K562 (cell line): ENCODE data around the gene SON. TPM values are rescaled to one million over a fixed set of nuclear protein-coding genes. Genes with fewer than 3 reads are reported as not detected.
A peak's percentile ranks its signal among the peaks of the same experiment; 100 is the strongest.

Experiments
- CC2D1A ChIP-seq: fragments of 450-650 bp; IDR thresholded peaks from 2 replicates; pipeline ENCODE4 v1.6.1; 2017; ENCODE audit warnings: mild to moderate bottlenecking
- CEBPG ChIP-seq, 3 experiments: fragments of 200-800 bp in 1 of 3; sonication (Bioruptor generic) in 1 of 3; sonication (generic) in 1 of 3; formaldehyde crosslinking in 1 of 3; IDR thresholded peaks in 2 of 3; conservative IDR thresholded peaks in 1 of 3; 2 replicates each; pipeline versions ENCODE4 v1.6.1 to v1.8.0; 2016 to 2022; ENCODE audit warnings: missing compliant biosample characterization in 2 of 3, missing genetic modification characterization in 2 of 3, mild to moderate bottlenecking in 1 of 3, missing genetic modification reagents in 1 of 3
- ETV1 ChIP-seq: fragments of 450-650 bp; conservative IDR thresholded peaks from 2 replicates; pipeline ENCODE4 v1.6.1; 2016; ENCODE audit warnings: missing genetic modification characterization, control low read depth, low read depth, missing compliant biosample characterization
- FOXM1 ChIP-seq, 2 experiments: fragments of 450-650 bp in 1 of 2; sonication (generic) in 1 of 2; formaldehyde crosslinking in 1 of 2; IDR thresholded peaks; 2 replicates each; pipeline versions ENCODE4 v1.6.1 to v1.9.0; 2017 to 2022; ENCODE audit warnings: low read depth in 2 of 2, mild to moderate bottlenecking in 2 of 2, missing genetic modification reagents in 1 of 2, moderate library complexity in 1 of 2
- NFYB ChIP-seq: IDR thresholded peaks from 2 replicates; pipeline ENCODE4 v1.6.1; 2011; ENCODE audit warnings: mild to moderate bottlenecking, moderate library complexity; ENCODE audit not compliant: insufficient read length; ENCODE audit errors: extremely low read depth
- POLR2B ChIP-seq: fragments of 450-650 bp; IDR thresholded peaks from 2 replicates; pipeline ENCODE4 v1.6.1; 2018; ENCODE audit warnings: low read depth; ENCODE audit not compliant: partially characterized antibody
- SMAD3 ChIP-seq: fragments of 450-650 bp; formaldehyde crosslinking; conservative IDR thresholded peaks from 2 replicates; pipeline ENCODE4 v1.4.0; 2020; ENCODE audit warnings: mild to moderate bottlenecking
- SRF ChIP-seq, 2 experiments: fragments of 250-450, 450-650 bp in 1 of 2; sonication (Bioruptor Pico) in 1 of 2; sonication (generic) in 1 of 2; formaldehyde crosslinking; IDR thresholded peaks; 2 replicates each; pipeline versions ENCODE4 v1.5.0 to v1.5.1; 2020 to 2022; ENCODE audit warnings: mild to moderate bottlenecking in 1 of 2, missing genetic modification reagents in 1 of 2
- STAG1 ChIP-seq: sonication (generic); formaldehyde crosslinking; IDR thresholded peaks from 2 replicates; pipeline ENCODE4 v1.5.0; 2020; ENCODE audit warnings: missing genetic modification reagents, borderline replicate concordance
- ZNF184 ChIP-seq: sonication (generic); formaldehyde crosslinking; IDR thresholded peaks from 2 replicates; pipeline ENCODE4 v1.5.0; 2020; ENCODE audit warnings: missing genetic modification reagents
- ZNF695 ChIP-seq: fragments of 450-650 bp; formaldehyde crosslinking; IDR thresholded peaks from 2 replicates; pipeline ENCODE4 v1.4.0; 2020; ENCODE audit warnings: mild to moderate bottlenecking, moderate library complexity
- polyA plus RNA-seq, 8 experiments: library from polyadenylated mRNA; depleted of rRNA in 4 of 8; stranded (reverse) in 5 of 8; unstranded in 3 of 8; fragments of >200 nt; fragmentation: Nextera tagmentation in 2 of 8; fragmentation: Illumina TruSeq in 1 of 8; extraction: Ambion mirVana in 2 of 8; extraction: Trizol in 1 of 8; gene quantifications; 2 replicates each; pipeline versions ENCODE4 v1.2.1 to v1.2.3, GENCODE V29; 2011 to 2014; ENCODE audit warnings: inconsistent platforms in 1 of 8, missing spikeins in 1 of 8
- total RNA-seq, 7 experiments: library from RNA; depleted of rRNA in 6 of 7; stranded (reverse); fragments of >200 nt in 6 of 7; fragmentation: Illumina TruSeq in 2 of 7; extraction: Trizol in 2 of 7; gene quantifications; 2 replicates each; pipeline versions ENCODE4 v1.2.1 to v1.2.3, GENCODE V29; 2011 to 2021; ENCODE audit warnings: low replicate concordance in 1 of 7
- TF ChIP-seq, protein P1 (sequence below), 2 experiments: fragments of 450-650 bp in 1 of 2; sonication (generic) in 1 of 2; formaldehyde crosslinking in 1 of 2; IDR thresholded peaks; 2 replicates each; pipeline versions ENCODE4 v1.7.1 to v1.9.0; 2016 to 2022; ENCODE audit warnings: inconsistent platforms in 1 of 2, mild to moderate bottlenecking in 1 of 2, missing genetic modification reagents in 1 of 2
- TF ChIP-seq, protein P2 (sequence below): sonication (generic); formaldehyde crosslinking; IDR thresholded peaks from 2 replicates; pipeline ENCODE4 v1.5.0; 2020; ENCODE audit warnings: missing genetic modification reagents
- TF ChIP-seq, protein P3 (sequence below): conservative IDR thresholded peaks from 2 replicates; pipeline ENCODE4 v1.6.1; 2011; ENCODE audit warnings: low read depth, mild to moderate bottlenecking, low read length; ENCODE audit not compliant: control insufficient read depth

Gene SON
- total and polyA plus RNA-seq, 9 of the 15 experiments (the other 6 are each of a cell fraction or from before 2014, with no cell fraction given) = 105 to 742 (median 187) TPM

DNA sequence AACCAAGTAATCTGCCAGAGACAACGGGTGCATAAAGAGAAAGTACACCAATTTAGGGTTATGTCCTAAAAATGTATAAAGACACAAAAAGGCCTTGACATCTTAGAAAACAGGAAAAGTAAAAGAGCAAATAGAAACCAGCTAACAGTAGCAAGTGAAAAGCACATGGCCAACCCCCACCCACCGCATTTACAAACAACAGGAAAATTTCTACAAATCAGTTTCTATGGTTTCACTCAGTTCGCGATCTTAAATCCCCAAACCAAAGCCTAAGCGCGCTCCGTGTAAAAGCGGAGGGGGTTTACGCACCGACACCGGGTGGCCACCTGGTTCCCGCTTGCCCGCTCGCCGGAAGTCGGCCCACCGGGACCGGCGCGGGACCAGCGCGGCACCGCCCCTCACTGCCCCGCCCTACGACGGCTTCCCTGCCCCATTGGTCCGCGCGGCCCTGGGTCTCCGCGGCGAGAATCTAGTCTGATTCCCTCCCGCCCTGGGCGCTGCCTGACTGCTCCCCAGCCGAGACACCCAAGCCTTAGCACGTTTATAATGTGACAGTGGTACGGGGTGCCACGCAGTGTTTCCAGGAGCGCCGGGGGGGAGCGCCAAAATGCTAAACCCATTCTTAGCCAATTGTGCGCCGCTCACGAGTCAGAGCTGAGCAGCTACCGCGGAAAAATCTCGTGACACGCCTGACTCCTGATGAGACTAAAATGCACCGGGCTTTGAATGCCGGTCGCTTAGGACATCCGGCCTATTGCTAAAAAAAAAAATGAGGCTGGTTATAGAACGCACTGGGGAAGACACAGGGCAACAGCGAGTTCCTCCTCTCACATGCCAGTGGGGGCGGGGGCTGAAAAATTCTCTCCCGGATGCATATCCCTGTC, 840 bp upstream of the SON start, which contains the start of gene GART (continued):
- peak; percentile 66 for TF ChIP-seq ETV1 (tag)
- TF ChIP-seq, protein P1, sequence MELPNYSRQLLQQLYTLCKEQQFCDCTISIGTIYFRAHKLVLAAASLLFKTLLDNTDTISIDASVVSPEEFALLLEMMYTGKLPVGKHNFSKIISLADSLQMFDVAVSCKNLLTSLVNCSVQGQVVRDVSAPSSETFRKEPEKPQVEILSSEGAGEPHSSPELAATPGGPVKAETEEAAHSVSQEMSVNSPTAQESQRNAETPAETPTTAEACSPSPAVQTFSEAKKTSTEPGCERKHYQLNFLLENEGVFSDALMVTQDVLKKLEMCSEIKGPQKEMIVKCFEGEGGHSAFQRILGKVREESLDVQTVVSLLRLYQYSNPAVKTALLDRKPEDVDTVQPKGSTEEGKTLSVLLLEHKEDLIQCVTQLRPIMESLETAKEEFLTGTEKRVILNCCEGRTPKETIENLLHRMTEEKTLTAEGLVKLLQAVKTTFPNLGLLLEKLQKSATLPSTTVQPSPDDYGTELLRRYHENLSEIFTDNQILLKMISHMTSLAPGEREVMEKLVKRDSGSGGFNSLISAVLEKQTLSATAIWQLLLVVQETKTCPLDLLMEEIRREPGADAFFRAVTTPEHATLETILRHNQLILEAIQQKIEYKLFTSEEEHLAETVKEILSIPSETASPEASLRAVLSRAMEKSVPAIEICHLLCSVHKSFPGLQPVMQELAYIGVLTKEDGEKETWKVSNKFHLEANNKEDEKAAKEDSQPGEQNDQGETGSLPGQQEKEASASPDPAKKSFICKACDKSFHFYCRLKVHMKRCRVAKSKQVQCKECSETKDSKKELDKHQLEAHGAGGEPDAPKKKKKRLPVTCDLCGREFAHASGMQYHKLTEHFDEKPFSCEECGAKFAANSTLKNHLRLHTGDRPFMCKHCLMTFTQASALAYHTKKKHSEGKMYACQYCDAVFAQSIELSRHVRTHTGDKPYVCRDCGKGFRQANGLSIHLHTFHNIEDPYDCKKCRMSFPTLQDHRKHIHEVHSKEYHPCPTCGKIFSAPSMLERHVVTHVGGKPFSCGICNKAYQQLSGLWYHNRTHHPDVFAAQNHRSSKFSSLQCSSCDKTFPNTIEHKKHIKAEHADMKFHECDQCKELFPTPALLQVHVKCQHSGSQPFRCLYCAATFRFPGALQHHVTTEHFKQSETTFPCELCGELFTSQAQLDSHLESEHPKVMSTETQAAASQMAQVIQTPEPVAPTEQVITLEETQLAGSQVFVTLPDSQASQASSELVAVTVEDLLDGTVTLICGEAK (IDR thresholded peaks at IDR 0.05) = peak; percentile 85
- TF ChIP-seq, protein P1 (CRISPR knock-in tag; IDR thresholded peaks at IDR 0.05) = no peak
- TF ChIP-seq POLR2B = peak; percentile 82
- peak; percentile 51 for TF ChIP-seq NFYB
- no peak for TF ChIP-seq FOXM1 (IDR thresholded peaks at IDR 0.05; ENCODE audit: low read depth)
- TF ChIP-seq FOXM1 (CRISPR knock-in tag; IDR thresholded peaks at IDR 0.05; ENCODE audit: low read depth) = peak; percentile 83; the same call in 1 of the 2 replicates
- TF ChIP-seq, protein P2, sequence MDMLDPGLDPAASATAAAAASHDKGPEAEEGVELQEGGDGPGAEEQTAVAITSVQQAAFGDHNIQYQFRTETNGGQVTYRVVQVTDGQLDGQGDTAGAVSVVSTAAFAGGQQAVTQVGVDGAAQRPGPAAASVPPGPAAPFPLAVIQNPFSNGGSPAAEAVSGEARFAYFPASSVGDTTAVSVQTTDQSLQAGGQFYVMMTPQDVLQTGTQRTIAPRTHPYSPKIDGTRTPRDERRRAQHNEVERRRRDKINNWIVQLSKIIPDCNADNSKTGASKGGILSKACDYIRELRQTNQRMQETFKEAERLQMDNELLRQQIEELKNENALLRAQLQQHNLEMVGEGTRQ = no peak
- TF ChIP-seq, protein P3, sequence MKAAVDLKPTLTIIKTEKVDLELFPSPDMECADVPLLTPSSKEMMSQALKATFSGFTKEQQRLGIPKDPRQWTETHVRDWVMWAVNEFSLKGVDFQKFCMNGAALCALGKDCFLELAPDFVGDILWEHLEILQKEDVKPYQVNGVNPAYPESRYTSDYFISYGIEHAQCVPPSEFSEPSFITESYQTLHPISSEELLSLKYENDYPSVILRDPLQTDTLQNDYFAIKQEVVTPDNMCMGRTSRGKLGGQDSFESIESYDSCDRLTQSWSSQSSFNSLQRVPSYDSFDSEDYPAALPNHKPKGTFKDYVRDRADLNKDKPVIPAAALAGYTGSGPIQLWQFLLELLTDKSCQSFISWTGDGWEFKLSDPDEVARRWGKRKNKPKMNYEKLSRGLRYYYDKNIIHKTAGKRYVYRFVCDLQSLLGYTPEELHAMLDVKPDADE = peak; percentile 93
- no peak for TF ChIP-seq CEBPG (CRISPR knock-in tag; IDR thresholded peaks at IDR 0.05)
- TF ChIP-seq CEBPG (tag; conservative IDR thresholded peaks at IDR 0.05 in 1 of 2, IDR thresholded peaks at IDR 0.05 in 1 of 2) = no peak
- TF ChIP-seq SRF (CRISPR knock-in tag; IDR thresholded peaks at IDR 0.05) = peak in 1 of 2 experiments; percentile 83; a peak in 1 of 4 replicates
- TF ChIP-seq STAG1 = peak; percentile 7; the same call in 1 of the 2 replicates
- TF ChIP-seq ZNF695 = no peak
- no peak for TF ChIP-seq SMAD3 (CRISPR knock-in tag)
- no peak for TF ChIP-seq CC2D1A
- TF ChIP-seq ZNF184 (CRISPR knock-in tag) = no peak
